Measurements from ENCODE around the gene MESP1.

MESP1 gene

DNA sequence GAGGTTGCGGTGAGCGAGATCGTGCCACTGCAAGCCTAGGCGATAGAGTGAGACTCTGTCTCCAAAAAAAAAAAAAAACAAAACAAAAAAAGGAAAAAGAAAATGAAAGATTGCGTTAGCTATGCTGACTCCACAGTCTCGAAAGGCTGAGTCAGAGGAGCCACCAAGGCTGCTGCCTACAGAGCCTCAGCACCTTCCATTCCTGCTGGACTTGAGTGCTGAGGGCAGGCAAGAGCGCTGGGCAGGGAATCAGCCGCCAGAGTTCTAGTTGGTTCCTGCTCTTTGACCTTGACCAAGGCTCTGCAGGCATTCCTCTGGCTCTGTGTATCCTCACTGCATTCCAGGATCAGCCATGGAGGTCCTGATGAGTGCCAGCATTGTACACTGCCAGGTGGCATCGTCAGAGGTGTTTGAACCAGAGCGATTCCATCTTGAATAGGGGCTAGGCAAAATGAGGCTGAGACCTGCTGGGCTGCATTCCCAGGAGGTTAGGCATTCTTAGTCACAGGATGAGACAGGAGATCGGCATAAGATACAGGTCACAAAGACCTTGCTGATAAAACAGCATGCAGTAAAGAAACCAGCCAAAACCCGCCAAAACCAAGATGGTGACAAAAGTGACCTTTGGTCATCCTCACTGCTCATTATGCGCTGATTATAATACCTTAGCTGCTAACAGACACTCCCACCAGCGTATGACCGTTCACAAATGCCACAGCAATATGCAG, 31.0 kb upstream of the MESP1 start:
- DNase-seq (ENCODE audit: low read depth in 1 of 2, low spot score in 1 of 2) = no peak

DNA sequence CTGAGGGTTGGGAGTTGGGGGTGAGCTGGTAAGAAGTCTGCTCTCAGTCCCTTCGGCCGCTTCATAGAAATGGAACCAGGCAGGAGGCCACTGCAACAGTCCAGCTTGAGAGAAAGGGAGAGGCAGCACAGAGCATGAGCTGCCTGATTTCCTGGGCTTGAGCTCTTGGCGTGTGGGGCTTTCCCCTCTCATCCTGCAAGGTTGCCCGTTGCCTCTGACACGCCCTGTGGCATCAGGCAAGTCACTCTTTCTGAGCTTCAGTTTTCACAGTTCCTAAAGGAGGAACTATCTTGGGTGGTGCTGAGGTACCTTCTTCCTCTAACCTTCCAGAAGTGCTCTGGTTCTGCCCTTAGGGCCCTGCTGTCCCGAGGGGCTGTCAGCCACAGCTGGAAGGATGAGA, 30.0 kb upstream of the MESP1 start:
- no peak for DNase-seq (ENCODE audit: low read depth in 1 of 2, low spot score in 1 of 2)

DNA sequence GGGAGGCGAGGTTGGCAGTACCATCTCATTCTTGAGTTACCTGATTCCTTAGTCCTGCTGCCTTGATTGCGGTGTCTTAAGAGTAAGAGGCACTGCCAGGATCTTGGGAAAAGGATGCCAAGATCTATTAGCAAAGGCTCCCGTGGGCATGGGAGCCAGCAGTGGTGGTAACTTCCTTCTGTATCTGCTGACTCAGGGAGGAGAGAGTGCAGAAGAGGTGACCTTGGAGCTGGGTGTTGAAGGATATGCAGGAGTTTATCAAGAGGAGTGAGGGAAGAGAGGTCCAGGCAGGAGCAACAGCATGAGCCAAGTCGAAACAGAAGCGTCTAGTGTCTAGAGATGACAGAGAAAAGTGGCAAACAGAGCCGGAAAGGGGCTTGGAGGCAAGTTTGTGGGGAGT, 29.6 kb upstream of the MESP1 start:
- DNase-seq (ENCODE audit: low read depth in 1 of 2, low spot score in 1 of 2) = no peak

DNA sequence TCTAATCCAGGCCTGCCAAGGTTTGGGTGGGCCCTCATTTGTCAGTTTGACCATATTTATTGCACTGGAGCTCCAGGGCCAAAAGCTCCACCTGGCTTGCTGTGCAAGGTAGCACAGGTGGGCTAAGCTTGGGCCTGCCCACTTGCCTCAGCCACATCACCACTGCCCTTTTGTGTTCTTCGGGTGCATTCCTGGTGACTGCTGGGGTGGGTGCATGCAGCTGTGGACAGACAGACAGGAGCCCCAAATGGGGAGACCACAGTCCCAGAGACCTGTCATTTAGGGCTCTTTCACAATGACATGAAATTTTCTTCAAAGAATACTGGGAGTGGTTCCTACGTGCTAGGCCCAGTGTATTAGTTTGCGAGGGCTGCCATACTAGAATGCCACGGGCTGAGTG, 27.8 kb upstream of the MESP1 start:
- no peak for DNase-seq (ENCODE audit: low read depth in 1 of 2, low spot score in 1 of 2)

DNA sequence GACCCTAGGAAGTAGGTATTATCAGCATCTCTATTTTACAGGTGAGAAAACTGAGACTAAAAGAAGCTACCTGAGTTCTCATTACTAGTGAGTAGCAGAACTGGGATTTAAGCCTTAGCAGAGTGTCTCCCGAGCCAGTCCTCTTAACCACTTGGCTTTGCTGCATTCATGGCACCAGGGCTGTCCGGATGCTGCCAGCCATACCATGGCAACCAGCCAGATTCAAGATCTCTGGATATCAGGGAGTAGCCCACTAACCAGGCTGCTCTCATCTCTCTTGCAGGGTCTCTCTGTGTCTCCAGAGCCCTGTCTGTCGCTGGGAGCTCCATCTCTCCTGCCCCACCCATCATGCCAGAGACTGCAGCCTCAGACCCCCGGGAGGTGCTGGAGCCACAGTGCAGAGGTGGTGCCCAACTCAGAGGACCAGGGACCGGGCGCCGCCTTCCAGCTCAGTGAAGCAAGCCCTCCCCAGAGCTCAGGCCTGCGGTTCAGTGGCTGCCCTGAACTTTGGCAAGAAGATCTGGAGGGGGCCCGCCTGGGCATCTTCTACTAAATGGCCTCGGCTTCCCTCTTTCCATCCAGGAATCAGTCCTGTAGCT, 26.8 kb upstream of the MESP1 start:
- no peak for DNase-seq (ENCODE audit: low read depth in 1 of 2, low spot score in 1 of 2)

DNA sequence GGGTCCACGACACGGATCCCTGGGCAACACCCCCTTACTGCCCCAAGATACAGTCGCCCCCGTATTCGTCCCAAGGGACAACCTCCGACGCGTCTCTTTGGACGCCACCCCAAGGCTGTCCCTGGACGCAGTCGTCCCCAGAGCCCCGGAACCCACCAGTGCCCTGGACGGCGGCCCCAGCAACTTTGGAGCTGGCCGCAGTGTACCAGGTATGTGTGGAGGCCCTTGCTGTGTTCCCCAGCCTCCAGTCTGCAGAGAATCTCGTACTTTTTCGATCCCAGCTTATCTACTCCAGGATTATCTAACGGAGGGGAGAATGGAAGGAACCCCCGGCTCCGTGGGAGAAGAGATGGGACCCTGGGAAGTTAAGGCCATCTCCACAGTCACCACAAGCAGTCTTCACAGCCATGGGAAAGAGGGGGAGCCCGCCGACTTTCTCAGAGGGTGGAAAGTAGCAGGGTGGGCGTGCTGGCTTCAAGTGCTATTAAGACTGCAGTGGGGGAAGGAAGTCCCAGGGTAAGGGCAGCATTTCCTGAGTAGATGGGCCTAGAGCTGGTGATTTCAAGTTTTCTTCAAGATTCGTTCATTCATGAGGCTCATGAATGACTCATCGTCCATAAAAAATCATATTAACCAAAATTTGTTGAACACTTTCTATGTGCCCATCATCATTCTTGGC, 26.2 kb upstream of the MESP1 start:
- no peak for DNase-seq (ENCODE audit: low read depth in 1 of 2, low spot score in 1 of 2)

DNA sequence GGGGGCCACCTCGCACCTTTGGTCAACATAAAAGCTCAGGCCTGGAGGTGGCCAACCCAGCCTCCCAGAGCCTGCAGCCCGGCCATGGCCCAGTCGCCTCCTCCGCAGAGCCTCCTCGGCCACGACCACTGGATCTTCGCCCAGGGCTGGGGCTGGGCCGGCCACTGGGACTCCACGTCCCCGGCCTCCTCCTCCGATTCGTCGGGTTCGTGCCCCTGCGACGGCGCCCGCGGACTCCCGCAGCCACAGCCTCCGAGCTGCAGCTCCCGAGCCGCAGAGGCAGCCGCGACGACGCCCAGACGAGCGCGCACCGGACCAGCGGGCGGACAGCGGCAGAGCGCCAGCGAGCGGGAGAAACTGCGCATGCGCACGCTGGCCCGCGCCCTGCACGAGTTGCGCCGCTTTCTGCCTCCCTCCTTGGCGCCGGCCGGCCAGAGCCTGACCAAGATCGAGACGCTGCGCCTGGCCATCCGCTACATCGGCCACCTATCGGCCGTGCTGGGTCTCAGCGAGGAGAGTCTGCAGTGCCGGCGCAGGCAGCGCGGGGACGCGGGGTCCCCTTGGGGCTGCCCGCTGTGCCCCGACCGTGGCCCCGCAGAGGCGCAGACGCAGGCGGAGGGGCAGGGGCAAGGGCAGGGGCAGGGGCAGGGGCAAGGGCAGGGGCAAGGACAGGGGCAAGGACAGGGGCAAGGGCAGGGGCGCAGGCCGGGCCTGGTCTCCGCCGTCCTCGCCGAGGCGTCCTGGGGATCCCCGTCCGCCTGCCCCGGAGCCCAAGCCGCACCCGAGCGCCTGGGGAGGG, 25.4 kb upstream of the MESP1 start, which contains the start of gene MESP2:
TSS of gene MESP2 (plus strand) at position 59 of the 799 bp plus-strand sequence. CDS start at position 85, 26 bp downstream.
- DNase-seq (ENCODE audit: low read depth in 1 of 2, low spot score in 1 of 2) = peak in 1 of 2 donors; percentile 31

DNA sequence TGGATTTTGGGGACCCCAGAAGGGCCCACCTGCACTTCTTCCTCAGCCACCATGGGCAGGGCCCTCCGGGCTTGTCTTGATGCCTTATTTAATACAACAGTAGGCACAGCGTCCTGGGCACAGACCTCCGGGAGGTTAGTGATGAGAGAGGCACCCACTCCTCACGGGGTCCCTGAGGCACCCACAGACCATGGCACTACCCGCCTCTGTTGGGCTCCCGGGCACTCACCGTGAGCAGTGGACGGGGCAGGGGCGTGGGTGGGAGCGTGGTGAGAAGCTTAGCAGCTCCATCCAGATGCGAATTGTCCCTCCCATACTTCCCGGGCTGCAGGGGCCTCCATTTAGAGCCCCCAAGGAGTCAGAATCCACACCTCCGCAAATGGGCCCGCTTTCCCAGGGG, 24.8 kb upstream of the MESP1 start:
- DNase-seq (ENCODE audit: low read depth in 1 of 2, low spot score in 1 of 2) = no peak

DNA sequence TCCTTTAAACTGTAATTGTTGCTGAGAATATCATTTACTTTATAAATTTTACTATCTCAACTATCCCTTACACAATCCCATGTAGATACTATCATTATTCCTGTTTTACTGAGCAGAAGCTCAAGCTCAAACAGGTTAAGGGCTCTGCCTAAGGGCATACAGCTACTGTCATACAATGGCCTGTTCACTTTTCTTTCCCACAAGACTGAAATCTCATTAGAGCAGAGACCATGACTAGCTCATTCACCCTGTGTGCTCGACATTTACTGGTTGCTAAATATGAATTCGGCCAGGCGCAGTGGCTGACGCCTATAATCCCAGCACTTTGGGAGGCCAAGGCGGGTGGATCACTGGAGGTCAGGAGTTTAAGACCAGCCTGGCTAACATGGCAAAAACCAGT, 23.4 kb upstream of the MESP1 start:
- DNase-seq (ENCODE audit: low read depth in 1 of 2, low spot score in 1 of 2) = no peak

DNA sequence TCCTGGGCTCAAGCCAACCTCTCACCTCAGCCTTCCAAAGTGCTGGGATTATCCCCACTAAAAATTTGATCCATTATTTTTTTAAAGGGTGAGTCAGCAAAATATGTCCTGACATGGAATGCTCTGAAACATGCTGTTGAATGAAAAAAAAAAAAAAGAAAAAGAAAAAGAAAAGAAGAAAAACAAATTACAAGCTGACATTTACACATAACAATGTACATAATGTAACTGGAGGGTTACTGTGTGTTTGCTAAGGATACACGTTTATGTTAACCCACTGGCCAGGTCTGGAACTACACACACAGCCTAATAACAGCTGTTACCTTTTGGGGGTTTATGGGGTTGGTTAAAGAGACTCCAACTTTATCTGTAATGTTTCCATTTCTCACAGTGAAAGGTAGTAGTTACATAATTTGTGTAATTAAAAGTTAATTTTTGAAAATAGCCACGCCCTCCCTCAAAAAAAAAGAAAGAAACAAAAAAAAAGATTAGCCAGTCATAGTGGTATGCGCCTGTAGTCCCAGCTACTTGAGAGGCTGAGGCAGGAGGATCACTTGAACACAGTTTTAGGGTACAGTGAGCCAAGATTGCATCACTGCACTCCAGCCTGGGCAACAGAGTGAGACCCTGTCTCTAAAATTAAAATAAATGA, 22.0 kb upstream of the MESP1 start:
- DNase-seq (ENCODE audit: low read depth in 1 of 2, low spot score in 1 of 2) = no peak

DNA sequence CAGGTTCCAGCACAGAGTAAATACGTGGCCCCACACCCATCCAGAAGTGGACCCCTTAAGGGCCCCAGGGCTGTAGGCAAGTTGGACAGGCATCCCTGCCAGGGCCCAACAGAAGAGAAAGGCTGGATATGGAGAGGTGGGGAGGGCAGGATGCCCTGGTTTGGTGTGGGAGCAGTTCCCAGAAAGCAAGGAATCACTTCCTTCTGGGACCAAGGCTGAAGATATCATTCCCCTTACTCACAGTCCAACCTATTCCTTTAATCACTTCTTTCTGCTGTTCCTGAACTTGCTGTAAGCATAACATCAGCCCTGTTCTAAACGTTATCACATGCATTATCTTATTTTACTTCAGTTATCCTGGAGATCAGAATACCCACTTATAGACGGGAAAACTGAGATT, 19.0 kb upstream of the MESP1 start:
- DNase-seq (ENCODE audit: low read depth in 1 of 2, low spot score in 1 of 2) = no peak

DNA sequence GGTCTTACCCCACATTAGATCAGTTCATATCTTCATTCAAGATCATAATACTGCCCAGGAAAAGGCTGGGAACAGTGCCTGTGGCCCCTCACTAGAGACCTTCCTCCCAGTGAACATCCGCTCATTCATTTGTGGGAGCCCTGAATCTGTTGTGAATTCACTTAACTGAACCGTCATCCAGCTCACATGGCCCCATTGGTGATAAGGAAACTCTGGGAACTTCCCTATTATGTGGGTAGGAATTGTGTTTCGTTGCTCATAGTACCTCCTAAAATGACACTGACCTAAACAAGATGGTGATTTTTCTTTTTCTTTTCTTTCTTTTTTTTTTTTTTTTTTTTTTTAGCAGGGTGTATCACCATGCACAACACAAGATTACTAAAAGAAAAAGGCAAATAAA, 18.3 kb upstream of the MESP1 start:
- no peak for DNase-seq (ENCODE audit: low read depth in 1 of 2, low spot score in 1 of 2)

DNA sequence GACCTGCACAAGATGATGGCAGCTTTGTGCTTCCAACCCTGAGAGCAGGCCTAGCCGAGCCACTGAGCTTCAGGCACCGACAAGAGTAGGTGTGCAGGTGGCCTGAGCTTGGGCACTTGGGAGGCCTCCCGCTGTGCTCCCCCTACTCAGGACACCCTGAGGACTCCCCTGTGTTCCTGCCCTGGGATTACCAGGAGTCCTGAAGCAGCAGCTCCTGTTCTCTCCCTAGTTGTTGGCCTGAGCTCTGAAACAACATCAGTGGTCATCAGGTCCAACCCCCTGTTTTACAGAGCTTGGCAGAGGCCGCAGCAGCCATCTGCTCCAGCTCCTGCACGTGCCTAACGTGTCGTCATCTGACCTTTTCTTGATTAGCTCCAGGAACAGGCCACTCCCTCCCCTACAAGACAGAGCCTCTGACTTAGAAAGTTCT, 17.0 kb upstream of the MESP1 start:
- DNase-seq (ENCODE audit: low read depth in 1 of 2, low spot score in 1 of 2) = no peak

DNA sequence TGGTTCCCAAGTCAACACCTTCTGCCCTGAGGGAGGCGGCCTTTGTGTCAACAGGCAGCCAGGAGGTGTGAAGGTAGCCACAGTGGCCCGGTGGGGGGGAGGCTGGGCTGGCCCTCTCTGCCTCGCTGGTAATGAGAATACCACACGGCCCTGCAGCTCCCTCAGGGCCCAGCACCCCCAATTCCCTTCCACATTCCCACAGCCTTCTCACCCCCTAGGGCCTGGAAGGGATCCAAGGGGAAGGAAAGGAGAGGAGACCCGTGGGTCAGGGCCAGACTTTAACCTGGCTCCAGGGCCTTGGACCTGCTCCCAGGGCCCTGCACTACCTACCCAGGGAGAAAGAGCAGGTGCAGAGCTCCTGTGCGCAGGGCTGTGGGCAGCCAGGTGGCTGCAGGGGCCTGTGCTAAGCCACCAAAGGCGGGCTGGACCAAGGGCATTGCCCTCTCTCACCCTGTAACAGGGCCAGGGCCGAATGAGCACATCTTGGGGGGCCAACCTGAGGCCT, 16.4 kb upstream of the MESP1 start:
- no peak for DNase-seq (ENCODE audit: low read depth in 1 of 2, low spot score in 1 of 2)

DNA sequence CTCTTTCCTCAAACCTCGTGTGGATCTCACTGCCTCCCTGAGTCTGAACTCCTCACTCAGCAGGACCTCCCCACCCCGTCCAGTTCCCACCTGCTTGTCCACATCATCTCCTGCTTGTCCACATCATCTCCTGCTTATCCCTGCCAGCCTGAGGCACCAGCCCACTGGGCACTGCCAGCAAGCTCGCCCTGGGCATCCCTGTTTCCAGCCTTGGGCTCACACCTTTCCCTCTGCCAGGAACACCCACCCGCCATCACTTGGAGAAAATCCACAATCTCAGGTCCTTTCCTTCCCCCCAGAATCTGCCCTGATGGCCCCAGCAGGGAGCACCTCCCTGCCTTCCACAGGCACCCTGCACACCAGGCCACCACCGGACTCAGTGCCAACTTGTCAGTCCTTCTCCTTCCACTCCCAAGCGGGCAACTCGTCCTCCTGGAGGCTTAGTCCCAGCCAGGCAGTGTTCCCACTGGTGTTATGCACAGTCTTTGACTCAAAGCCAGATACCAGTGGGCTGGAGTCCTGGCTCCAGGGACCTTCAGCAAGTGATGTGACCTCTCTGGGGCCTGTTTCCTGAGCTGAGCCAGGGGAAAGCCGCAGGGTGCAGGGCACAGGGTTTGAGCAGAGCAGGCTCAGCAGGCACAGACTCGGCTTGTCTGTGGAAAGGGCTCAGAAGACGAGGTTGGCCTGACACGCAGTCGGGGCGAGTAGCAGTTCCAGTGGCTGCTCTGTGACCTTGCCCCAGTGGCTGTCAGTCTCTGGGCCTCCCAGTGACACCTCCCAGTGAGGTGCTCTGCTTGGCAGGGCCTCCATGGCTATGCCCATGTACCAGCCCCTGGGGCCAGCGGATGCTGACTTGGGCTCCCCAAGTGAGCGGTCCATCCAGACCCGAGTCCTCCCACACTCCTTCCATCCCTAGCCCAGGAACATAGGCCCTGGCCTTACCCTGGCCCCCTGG, 15.6 kb upstream of the MESP1 start:
- no peak for DNase-seq (ENCODE audit: low read depth in 1 of 2, low spot score in 1 of 2)

DNA sequence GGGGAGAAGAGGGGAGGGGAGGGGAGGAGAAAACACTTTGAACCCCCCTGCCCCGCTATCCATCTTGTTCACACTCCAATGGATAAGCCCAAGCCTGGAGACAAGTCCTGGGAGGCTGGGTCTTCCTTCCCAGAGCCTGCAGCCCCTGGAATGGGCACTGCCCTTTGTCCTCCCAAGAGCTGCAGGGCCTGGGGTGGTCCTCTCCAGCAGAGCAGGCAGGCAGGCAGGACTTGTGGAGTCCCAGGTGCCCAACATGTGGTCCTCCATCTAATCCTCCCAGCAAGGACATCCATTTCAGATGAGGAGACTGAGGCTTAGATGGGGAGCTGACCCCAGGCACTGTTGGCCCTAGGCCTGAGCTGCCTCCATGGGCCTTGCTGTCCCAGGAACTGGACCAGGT, 14.6 kb upstream of the MESP1 start:
- no peak for DNase-seq (ENCODE audit: low read depth in 1 of 2, low spot score in 1 of 2)

DNA sequence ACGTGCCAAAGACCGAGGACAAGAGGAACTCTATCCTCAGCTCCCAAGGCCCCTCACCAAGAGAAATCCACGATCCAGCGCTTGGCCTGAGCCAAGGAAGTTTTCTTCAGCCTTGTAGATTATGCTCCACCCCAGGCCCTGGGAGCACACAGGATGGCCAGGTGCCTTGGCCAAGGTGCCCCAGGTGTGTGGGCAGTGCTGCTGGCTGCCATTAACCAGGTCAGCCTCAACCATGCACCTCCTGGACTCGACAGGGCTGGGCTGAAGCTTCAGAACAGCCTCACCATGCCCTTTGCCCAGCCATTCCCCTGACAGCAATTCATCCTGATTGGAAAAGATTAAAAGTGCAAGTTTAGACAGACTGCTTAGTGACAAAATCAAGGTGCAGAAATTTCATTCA, 10.9 kb upstream of the MESP1 start:
- DNase-seq (ENCODE audit: low read depth in 1 of 2, low spot score in 1 of 2) = no peak

DNA sequence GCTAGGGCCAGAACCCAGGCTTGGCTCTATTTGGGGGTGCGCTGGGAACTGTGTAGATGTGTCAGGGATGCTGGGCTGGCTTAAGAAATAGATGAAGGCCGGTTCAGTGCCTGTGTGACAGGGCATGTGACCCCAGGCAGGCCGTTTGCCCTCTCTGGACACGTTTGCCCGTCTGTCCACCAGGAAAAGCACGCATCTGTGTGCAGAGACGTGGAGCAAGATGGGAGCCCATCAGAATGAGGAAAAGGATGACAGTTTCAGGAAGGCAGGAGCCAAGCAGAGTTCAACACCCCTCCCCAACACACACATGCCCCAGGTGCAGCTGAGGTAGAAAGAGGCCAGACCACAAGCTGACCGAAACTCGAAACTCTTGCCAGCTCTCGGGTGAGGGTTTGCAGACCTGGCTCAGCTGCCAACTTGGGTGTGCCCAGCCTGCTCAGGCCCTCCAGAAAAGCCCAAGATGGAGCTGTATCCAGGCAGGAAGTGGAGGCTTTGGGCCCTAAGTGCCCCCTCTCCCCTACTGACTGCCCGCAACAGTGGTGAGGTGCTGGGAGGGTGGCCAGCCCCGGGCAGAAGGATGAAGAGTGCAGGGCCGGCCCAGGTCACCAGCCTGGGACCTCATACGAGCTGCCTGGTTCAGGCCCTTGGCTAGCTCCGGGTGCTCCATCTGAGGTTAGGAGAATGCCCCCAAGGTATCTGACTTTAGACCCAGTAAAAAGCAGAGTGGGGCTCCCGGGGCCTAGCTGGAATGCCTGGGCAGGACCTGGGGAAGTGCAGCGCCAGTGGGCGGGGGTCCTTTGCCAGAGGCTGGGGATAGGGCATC, 10.2 kb upstream of the MESP1 start:
- DNase-seq (ENCODE audit: low read depth in 1 of 2, low spot score in 1 of 2) = no peak
